Small intestine (tissue), 7 donors: ENCODE results near the gene METAP1D. TPM values are rescaled to one million over a fixed set of nuclear protein-coding genes. Genes with fewer than 3 reads are reported as not detected.

Experiments
- DNase-seq, 2 donors: peaks; one replicate each; pipeline versions ENCODE4 v3.0.0 to v3.0.0-alpha.2; 2013
- FAIRE-seq: peaks from 2 replicates; lab custom pipeline; 2012; peaks lifted over from hg19 to GRCh38; lab: Jason Lieb, UNC
- H3K27ac ChIP-seq, 3 donors: one replicate each; pipeline ENCODE4 v1.5.1; 2013; ENCODE audit warnings: low read length in 2 of 3, mild to moderate bottlenecking in 2 of 3, control low read depth in 1 of 3, inconsistent platforms in 1 of 3, low read depth in 1 of 3, moderate library complexity in 1 of 3
- H3K27me3 ChIP-seq, 3 donors: one replicate each; pipeline ENCODE4 v1.6.1; 2013; ENCODE audit warnings: low read length in 3 of 3, inconsistent platforms in 1 of 3; ENCODE audit not compliant: control insufficient read depth in 3 of 3, insufficient read depth in 3 of 3
- H3K36me3 ChIP-seq, 3 donors: one replicate each; pipeline ENCODE4 v1.6.1; 2013; ENCODE audit warnings: low read length in 3 of 3, inconsistent platforms in 1 of 3, low read depth in 1 of 3, mild to moderate bottlenecking in 1 of 3, moderate library complexity in 1 of 3; ENCODE audit not compliant: control insufficient read depth in 3 of 3, insufficient read depth in 2 of 3
- H3K4me1 ChIP-seq, 3 donors: one replicate each; pipeline ENCODE4 v1.6.1; 2013; ENCODE audit warnings: low read length in 2 of 3, inconsistent platforms in 1 of 3, low read depth in 1 of 3, mild to moderate bottlenecking in 1 of 3, moderate library complexity in 1 of 3; ENCODE audit not compliant: control insufficient read depth in 3 of 3, insufficient read depth in 2 of 3
- H3K4me3 ChIP-seq, 3 donors: one replicate each; pipeline ENCODE4 v1.5.1; 2013; ENCODE audit warnings: low read length in 3 of 3, control low read depth in 1 of 3, inconsistent platforms in 1 of 3, low read depth in 1 of 3, mild to moderate bottlenecking in 1 of 3, moderate library complexity in 1 of 3
- H3K9me3 ChIP-seq, 2 donors: one replicate each; pipeline ENCODE4 v1.6.1; 2013; ENCODE audit warnings: low read depth in 1 of 2, low read length in 1 of 2; ENCODE audit not compliant: control insufficient read depth in 2 of 2, insufficient read depth in 1 of 2
- WGBS, 3 donors: extraction: QIAGEN DNeasy Blood & Tissue Kit; methylation state at CpG; one replicate each; pipeline ENCODE4 v1.1.7; 2013; 5-methylcytosine and 5-hydroxymethylcytosine counted together
- polyA plus RNA-seq, 4 donors: library from polyadenylated mRNA; stranded (reverse) in 3 of 4; unstranded in 1 of 4; fragments of 200-250 nt in 3 of 4; fragments of 120-200 nt in 1 of 4; gene quantifications; one replicate each; pipeline versions ENCODE4 v1.2.1 to v1.2.3, GENCODE V29; 2013
- donor health status: healthy with polysubstance abuse.
- donor health status: control.
- donor health status: control.
- donor health status: Bipolar disorder and iron deficiency.
- donor health status: healthy.

The METAP1D gene
- polyA plus RNA-seq, 4 donors: 0.45 to 8.4 (median 3.0) TPM

DNA sequence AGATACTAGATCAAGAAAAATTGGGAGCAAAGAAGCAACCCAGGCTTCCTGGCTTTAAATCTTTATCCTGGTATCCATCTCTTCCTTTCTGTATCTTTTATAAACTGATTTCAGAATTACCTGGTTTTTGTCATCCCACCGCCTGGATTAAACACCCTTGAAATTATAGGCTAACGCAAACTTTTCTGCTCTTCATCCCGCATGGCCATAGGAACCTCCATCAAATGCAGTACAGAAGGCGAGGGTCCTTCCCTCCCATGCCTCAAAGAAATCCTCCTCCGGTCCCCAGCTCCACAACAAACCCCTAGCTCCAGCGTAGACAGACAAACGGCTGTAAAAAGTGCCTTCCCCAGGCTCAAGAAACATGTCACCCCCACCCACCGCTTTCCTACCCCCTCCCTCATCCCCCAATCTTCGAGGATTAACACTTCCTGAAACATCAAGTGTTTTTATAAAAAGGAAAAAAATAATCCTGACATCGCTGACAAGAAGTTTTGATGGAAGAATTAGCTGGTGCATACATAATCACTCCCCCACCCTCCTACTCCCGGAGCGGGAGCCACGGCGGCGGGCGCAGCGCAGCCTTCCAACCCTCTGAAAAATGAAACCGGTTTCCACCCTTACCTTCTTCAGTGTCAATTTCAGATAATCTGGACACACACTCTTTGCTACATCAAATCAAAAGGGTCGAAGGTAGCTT lies 93.1 kb downstream of the METAP1D start:
- no peak overlapping the region for H3K4me3 ChIP-seq
- H3K9me3 ChIP-seq: no peaks in the 10 kb centered on the region
- 7 to 15% (median 9%) methylated on average over 19 of the region's 19 CpGs for WGBS, 3 donors
- H3K36me3 ChIP-seq: no peaks in the 10 kb centered on the region
- no peak for DNase-seq
- H3K27me3 ChIP-seq: peaks cover 16 to 97% (median 78%) of the 10 kb centered on the region in 3 donors
- FAIRE-seq: no peak
- no peak overlapping the region for H3K27ac ChIP-seq
- H3K4me1 ChIP-seq: peaks cover 4 to 16% (median 9%) of the 10 kb centered on the region in 3 donors

DNA sequence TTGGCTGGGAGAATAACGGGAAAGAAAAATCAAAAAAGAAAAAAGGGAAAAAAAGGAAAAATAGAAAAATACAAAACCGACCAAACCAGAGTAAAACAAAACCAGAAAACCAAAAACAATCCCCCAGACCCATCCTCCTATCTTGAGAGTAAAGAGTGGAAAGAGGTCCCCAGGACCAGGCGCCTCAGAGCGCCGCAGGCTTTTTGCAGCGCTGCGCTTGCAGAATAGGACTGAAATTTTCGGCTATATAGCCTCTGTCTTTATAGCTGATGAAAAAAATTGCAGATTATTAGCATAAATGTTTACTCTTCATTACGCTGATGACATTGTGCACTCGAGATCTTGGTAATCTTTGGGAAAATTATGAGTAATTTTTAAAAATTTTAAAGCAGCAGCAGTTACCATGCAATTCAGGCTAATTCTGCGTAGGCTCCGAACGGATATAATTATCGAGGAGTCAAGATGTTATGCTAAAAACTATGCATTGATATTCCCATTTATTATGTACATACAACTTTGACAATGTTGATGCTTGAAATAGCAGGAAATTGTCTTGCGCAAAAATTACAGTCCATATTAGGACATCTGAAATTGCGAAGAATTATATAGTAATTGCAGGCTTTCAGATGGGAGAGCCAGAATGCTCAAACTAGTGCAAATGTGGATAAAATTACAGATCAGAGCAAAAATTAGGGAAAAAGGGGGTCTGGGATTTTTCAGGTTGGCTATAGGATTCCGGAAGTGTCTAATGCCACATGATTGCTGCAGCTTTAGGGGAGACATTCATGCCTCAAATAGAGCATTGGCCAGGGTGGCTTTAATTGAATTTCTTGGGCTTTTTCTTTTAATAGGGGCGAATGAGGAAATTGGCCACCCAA lies 93.9 kb downstream of the METAP1D start:
- DNase-seq (no peak), FAIRE-seq (no peak)
- Histone ChIP-seq H3K4me1 (peaks cover 4 to 16% (median 9%) of the 10 kb centered on the region in 3 donors), H3K27me3 (peaks cover 14 to 97% (median 76%) of the 10 kb centered on the region in 3 donors), H3K36me3 (no peaks in the 10 kb centered on the region), H3K27ac (no peak overlapping the region), H3K9me3 (no peaks in the 10 kb centered on the region), H3K4me3 (no peak overlapping the region)
- WGBS, 3 donors: 13 to 20% (median 16%) methylated on average over 18 of the region's 18 CpGs

DNA sequence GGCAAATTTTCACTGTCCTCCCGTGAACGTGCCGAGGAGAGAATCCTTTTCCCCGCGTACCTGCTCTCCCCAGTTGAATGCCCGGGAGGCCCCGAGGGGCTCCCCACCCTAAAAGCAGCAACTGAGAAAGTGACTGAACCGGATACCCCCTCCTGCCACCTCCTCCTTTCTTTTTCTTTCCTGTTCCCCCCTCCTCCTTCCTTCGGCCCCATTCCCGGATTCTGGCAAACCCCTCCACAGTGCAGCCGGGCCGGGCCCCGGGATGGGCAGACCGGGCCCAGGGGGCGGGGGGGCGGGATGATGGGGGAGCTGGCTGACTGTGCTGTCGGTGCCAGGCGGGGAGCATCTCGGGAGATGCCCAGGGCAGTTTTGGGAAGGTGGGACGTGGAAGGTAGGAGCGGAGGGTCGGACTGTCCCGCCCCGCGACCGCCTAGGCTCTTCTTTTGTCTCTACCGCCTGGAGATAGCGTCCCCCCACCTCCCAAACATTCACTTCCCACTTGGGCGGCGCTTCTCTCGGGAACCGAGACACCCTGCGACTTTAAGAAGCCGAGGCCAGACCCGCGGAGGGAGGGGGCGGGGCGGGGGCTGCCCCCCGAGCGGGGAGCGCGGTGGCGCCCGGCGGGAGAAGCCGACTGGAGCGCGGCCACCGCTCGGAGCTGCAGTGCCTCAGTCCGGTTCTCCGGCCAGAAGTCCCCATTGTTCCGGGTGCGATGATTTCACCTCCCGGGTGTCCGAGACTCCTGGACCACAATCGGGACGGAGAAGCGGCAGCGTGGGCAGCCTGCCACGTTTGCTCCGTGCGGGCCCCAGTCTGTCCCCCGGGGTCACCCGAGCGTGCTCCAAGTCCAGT lies 94.8 kb downstream of the METAP1D start:
- H3K9me3 ChIP-seq: no peaks in the 10 kb centered on the region
- WGBS, 3 donors: 2 to 3% (median 2%) methylated on average over 51 to 66 of the region's 66 CpGs
- peak overlapping the region in 2 of 3 donors; percentile 2 to 44 for H3K4me3 ChIP-seq
- DNase-seq (no peak), FAIRE-seq (no peak)
- peaks cover 7 to 21% (median 11%) of the 10 kb centered on the region in 3 donors for H3K4me1 ChIP-seq
- peaks cover 14 to 97% (median 77%) of the 10 kb centered on the region in 3 donors for H3K27me3 ChIP-seq
- H3K36me3 ChIP-seq: no peaks in the 10 kb centered on the region
- peak overlapping the region in 1 of 3 donors; percentile 25 for H3K27ac ChIP-seq

DNA sequence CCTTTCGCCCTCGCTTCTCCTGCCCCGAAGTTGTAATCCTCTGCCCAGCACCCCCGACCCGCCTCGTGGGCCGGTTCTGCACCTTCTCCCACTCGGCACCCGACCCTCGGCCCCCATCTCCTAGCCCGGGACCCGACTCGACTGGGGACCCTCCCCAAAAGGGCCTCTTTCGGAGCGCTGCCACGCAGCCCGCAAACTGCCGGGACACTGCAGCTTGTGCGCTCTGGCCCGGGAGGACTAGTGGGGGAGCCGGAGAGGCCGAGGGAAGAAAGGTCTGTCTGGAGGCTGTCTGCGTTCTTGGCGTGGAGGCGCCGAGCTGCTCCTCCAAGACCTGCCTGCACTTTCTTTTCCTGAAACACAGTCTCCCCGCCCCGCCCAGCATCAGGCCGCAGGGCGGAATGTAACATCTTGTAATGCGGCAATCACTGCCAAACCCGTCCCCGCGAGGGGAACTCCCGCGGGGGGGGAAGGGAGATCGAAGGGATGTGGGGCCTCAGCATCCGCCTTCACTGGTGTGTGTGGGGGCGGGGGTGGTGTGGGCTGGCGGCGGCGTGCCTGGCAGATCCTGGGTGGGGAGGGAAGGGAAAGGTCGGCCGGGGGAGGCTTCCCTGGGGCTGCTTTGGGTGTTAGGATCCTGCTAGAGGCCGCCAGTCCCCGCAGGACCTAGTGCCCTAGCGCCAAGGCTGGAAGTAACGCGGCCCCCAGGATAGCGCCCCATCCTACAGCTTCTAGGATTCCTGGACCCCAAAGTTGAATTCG lies 95.6 kb downstream of the METAP1D start:
- peak overlapping the region in 1 of 3 donors; percentile 25 for H3K27ac ChIP-seq
- no peaks in the 10 kb centered on the region for H3K36me3 ChIP-seq
- H3K27me3 ChIP-seq: peaks cover 10 to 97% (median 75%) of the 10 kb centered on the region in 3 donors
- WGBS, 3 donors: 1 to 4% (median 1%) methylated on average over 49 to 51 of the region's 51 CpGs
- no peak for FAIRE-seq
- peak; percentile 45 to 58 for DNase-seq
- H3K4me3 ChIP-seq: peak overlapping the region in 2 of 3 donors; percentile 2 to 44
- H3K4me1 ChIP-seq: peaks cover 7 to 21% (median 11%) of the 10 kb centered on the region in 3 donors
- H3K9me3 ChIP-seq: no peaks in the 10 kb centered on the region

DNA sequence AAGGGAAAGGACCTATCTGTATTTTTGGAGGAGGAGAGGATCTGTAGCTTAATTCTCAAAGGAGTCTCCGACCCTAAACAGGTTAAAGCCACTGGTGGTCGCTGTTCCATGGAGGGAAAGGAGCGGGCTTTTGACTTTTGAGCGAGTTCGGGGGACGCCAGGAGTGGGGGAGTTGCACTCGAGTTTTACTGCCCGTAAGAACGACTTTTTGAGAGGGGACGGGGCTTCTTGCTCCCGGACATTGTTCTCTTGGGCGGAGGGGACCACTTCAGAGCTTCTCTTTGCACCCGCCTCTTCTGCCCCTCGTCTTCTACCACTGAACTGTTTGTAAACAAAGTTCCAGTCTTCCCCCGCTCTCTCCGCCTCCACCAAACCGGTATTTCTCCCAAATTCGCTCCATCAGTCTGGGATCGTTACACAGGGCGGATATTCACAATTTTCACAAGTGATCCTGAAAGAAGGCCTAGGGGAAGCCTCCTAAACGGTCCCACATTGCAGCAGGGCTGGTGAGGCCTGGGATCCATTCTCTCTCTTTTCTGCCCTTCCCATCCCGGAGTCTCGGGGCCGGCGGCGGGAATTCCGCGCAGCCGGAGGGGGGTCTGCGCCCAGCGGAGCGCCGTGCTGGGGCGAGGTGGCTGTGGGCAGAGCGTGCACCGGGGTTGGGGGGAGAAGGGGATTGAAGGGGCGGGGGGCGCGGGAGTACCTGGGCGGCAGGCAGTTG lies 96.3 kb downstream of the METAP1D start:
- Histone ChIP-seq H3K27ac (no peak overlapping the region), H3K4me1 (peaks cover 7 to 21% (median 15%) of the 10 kb centered on the region in 3 donors), H3K27me3 (peaks cover 6 to 97% (median 76%) of the 10 kb centered on the region in 3 donors), H3K4me3 (peak overlapping the region in 1 of 3 donors; percentile 44), H3K36me3 (no peaks in the 10 kb centered on the region), H3K9me3 (no peaks in the 10 kb centered on the region)
- WGBS, 3 donors: 5 to 6% (median 5%) methylated on average over 35 to 40 of the region's 40 CpGs
- peak in 1 of 2 donors; percentile 20 for DNase-seq
- FAIRE-seq: no peak

DNA sequence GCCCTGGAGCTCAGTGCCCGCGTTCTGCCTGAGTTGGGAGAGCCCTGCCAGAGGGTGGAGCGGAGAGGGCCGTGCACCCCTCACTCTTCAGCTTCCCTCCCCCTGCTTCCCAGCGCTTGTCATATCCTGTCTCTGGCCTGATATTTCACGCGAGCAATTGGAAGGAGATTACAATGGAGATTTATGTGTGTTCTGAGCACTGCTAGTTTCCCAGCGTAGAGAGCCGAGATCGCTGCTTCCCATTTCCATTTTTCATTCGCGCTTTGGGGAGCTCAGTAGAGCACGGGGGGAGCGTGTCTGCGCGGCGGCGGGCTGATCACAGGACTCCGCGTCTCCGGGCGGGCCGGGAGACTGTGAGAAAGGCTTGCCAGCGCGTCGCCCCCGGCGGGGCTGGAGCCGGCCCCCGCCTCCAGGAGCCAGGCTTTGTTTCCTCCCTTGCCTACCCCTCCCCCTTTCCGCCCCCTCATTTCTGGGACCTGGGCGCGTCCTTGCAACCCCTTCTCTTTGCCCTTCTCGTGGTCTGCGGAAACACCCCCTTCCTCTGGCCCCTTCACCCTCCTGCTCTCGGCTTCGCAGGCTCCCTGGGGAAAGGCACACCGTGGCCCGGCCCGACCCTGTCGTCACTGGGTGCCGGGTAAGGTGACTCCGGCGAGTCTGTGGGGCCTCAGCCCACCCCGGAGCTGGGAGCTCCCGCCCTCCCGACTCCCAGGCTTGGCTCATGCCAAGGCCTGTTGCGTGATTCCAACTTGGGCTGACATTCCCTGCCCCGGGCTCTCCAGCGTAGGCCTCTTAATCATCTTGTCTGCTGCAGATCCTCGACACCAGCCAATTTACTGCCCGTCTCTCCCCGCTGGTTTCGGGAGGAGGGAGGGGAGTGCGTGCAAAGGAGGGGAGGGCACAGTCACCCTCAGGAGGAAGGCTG lies 97.1 kb downstream of the METAP1D start:
- peak overlapping the region in 1 of 3 donors; percentile 28 for H3K27ac ChIP-seq
- DNase-seq: peak in 1 of 2 donors; percentile 46
- peaks cover 6 to 100% (median 81%) of the 10 kb centered on the region in 3 donors for H3K27me3 ChIP-seq
- H3K36me3 ChIP-seq: no peaks in the 10 kb centered on the region
- H3K9me3 ChIP-seq: no peaks in the 10 kb centered on the region
- no peak for FAIRE-seq
- peak overlapping the region in 1 of 3 donors; percentile 18 for H3K4me3 ChIP-seq
- H3K4me1 ChIP-seq: peaks cover 7 to 23% (median 21%) of the 10 kb centered on the region in 3 donors
- WGBS, 3 donors: 2% methylated on average over 50 to 55 of the region's 55 CpGs
